Measurements from ENCODE around the gene TEX14.

Gene TEX14

GRCh38 chr17:58728798-58729197, 37.0 kb upstream of the TEX14 start:
- TF ChIP-seq CTCF (IDR thresholded peaks at IDR 0.05; ENCODE audit: insufficient read depth, low read length, missing control alignments), result no peak
- H3K4me3 ChIP-seq (ENCODE audit: low read depth, low read length), result no peak overlapping the region
- CTCF ChIA-PET, result no interaction called here
- POLR2A ChIA-PET, result interaction anchor here (0.6 kb wide), 1 partner anchor 209 kb away, joined by 4 read pairs; no protein-coding TSS in a partner anchor
- DNase-seq (ENCODE audit: low read depth, low spot score), result no peak

GRCh38 chr17:58722696-58723095, 30.9 kb upstream of the TEX14 start:
- DNase-seq (ENCODE audit: low read depth, low spot score), result no peak
- H3K4me3 ChIP-seq (ENCODE audit: low read depth, low read length), result no peak overlapping the region
- TF ChIP-seq CTCF (IDR thresholded peaks at IDR 0.05; ENCODE audit: insufficient read depth, low read length, missing control alignments), result no peak
- ChIA-PET POLR2A (no interaction called here), CTCF (interaction anchor here (0.9 to 2.2 kb wide), 2 partner anchors 10 to 282 kb away, joined by 3 to 8 read pairs; no protein-coding TSS in a partner anchor)

GRCh38 chr17:58722274-58722673, 30.4 kb upstream of the TEX14 start:
- no peak for DNase-seq (ENCODE audit: low read depth, low spot score)
- TF ChIP-seq CTCF (IDR thresholded peaks at IDR 0.05; ENCODE audit: insufficient read depth, low read length, missing control alignments), result no peak
- no peak overlapping the region for H3K4me3 ChIP-seq (ENCODE audit: low read depth, low read length)
- ChIA-PET POLR2A (interaction anchor here (0.7 kb wide), 1 partner anchor 8 kb away, joined by 3 read pairs; no protein-coding TSS in a partner anchor), CTCF (interaction anchor here (0.9 to 2.2 kb wide), 2 partner anchors 10 to 283 kb away, joined by 3 to 8 read pairs; no protein-coding TSS in a partner anchor)

GRCh38 chr17:58710948-58711552, 19.2 kb upstream of the TEX14 start:
- peak; percentile 41 for TF ChIP-seq CTCF (IDR thresholded peaks at IDR 0.05; ENCODE audit: insufficient read depth, low read length, missing control alignments)
- H3K4me3 ChIP-seq (ENCODE audit: low read depth, low read length), result no peak overlapping the region
- CTCF ChIA-PET, result interaction anchor here (0.6 to 9.4 kb wide), 31 partner anchors 8 to 1327 kb away, joined by 3 to 184 read pairs (median 4); partner anchors contain the start of genes PPM1E and RAD51C
- POLR2A ChIA-PET, result no interaction called here
- no peak for DNase-seq (ENCODE audit: low read depth, low spot score)

GRCh38 chr17:58706351-58707140, 14.7 kb upstream of the TEX14 start:
- TF ChIP-seq CTCF (IDR thresholded peaks at IDR 0.05; ENCODE audit: insufficient read depth, low read length, missing control alignments), result no peak
- no peak for DNase-seq (ENCODE audit: low read depth, low spot score)
- CTCF ChIA-PET, result interaction anchor here (0.9 to 2.4 kb wide), 2 partner anchors 188 to 299 kb away, joined by 3 to 13 read pairs; no protein-coding TSS in a partner anchor
- no peak overlapping the region for H3K4me3 ChIP-seq (ENCODE audit: low read depth, low read length)
- POLR2A ChIA-PET, result no interaction called here

- DNase-seq (ENCODE audit: low read depth, low spot score), result no peak
- CTCF ChIA-PET, result interaction anchor here (0.8 to 2.7 kb wide), 4 partner anchors 10 to 301 kb away, joined by 3 to 10 read pairs (median 4); no protein-coding TSS in a partner anchor
- no peak for TF ChIP-seq CTCF (IDR thresholded peaks at IDR 0.05; ENCODE audit: insufficient read depth, low read length, missing control alignments)
- no peak overlapping the region for H3K4me3 ChIP-seq (ENCODE audit: low read depth, low read length)
- POLR2A ChIA-PET, result no interaction called here
Measured at GRCh38 chr17:58703916-58704286, 12.1 kb upstream of the TEX14 start.

Data from AG04449 (cell line).